ENCODE results near the gene LARGE2. TPM values are rescaled to one million over a fixed set of nuclear protein-coding genes. Genes with fewer than 3 reads are reported as not detected.

LARGE2 gene
- total and polyA plus RNA-seq, 4 donors: 2.4 to 18.4 (median 14.5) TPM

GRCh38 chr11:45892856-45893255 is 29.6 kb upstream of the LARGE2 start:
- no peaks in the 10 kb centered on the region for H3K36me3 ChIP-seq (ENCODE audit: control insufficient read depth in 4 of 4, insufficient read depth in 4 of 4, low read length in 4 of 4)
- no peak overlapping the region for H3K9ac ChIP-seq (ENCODE audit: insufficient read depth in 1 of 2, low read length in 2 of 2)
- no peak for TF ChIP-seq CTCF (IDR thresholded peaks at IDR 0.05; ENCODE audit: control extremely low read depth, extremely low read depth)
- H3K27ac ChIP-seq (ENCODE audit: low read depth in 1 of 2, low read length in 1 of 2): no peak overlapping the region
- no peak overlapping the region for H3K4me3 ChIP-seq
- 66 to 88% methylated on average over 5 of the region's 5 CpGs for WGBS, 2 donors
- peaks cover 0 to 5% (median 0%) of the 10 kb centered on the region in 3 donors for H3K27me3 ChIP-seq (ENCODE audit: control insufficient read depth in 3 of 3, insufficient read depth in 3 of 3, low read length in 2 of 3)
- ATAC-seq (ENCODE audit: insufficient read depth, low FRiP score) (no peak), DNase-seq (no peak)
- peaks cover 0 to 8% (median 0%) of the 10 kb centered on the region in 5 donors for H3K4me1 ChIP-seq (ENCODE audit: control insufficient read depth in 5 of 5, insufficient read depth in 5 of 5, low read length in 5 of 5)
- H3K9me3 ChIP-seq (ENCODE audit: control insufficient read depth in 4 of 4, insufficient read depth in 3 of 4, low read length in 3 of 4): no peaks in the 10 kb centered on the region

GRCh38 chr11:45894555-45895247 is 27.8 kb upstream of the LARGE2 start:
- no peak overlapping the region for H3K9ac ChIP-seq (ENCODE audit: insufficient read depth in 1 of 2, low read length in 2 of 2)
- peaks cover 0 to 3% (median 2%) of the 10 kb centered on the region in 3 donors for H3K27me3 ChIP-seq (ENCODE audit: control insufficient read depth in 3 of 3, insufficient read depth in 3 of 3, low read length in 2 of 3)
- peaks cover 0 to 13% (median 4%) of the 10 kb centered on the region in 5 donors for H3K4me1 ChIP-seq (ENCODE audit: control insufficient read depth in 5 of 5, insufficient read depth in 5 of 5, low read length in 5 of 5)
- H3K27ac ChIP-seq (ENCODE audit: low read depth in 1 of 2, low read length in 1 of 2): no peak overlapping the region
- no peak overlapping the region for H3K4me3 ChIP-seq
- no peaks in the 10 kb centered on the region for H3K36me3 ChIP-seq (ENCODE audit: control insufficient read depth in 4 of 4, insufficient read depth in 4 of 4, low read length in 4 of 4)
- TF ChIP-seq CTCF (IDR thresholded peaks at IDR 0.05; ENCODE audit: control extremely low read depth, extremely low read depth): no peak
- no peaks in the 10 kb centered on the region for H3K9me3 ChIP-seq (ENCODE audit: control insufficient read depth in 4 of 4, insufficient read depth in 3 of 4, low read length in 3 of 4)
- DNase-seq: no peak
- no peak for ATAC-seq (ENCODE audit: insufficient read depth, low FRiP score)
- WGBS, 2 donors: 86 to 87% methylated on average over 6 of the region's 6 CpGs

GRCh38 chr11:45895553-45896259 is 26.8 kb upstream of the LARGE2 start:
- DNase-seq (no peak), ATAC-seq (ENCODE audit: insufficient read depth, low FRiP score) (no peak)
- no peaks in the 10 kb centered on the region for H3K9me3 ChIP-seq (ENCODE audit: control insufficient read depth in 4 of 4, insufficient read depth in 3 of 4, low read length in 3 of 4)
- no peak overlapping the region for H3K27ac ChIP-seq (ENCODE audit: low read depth in 1 of 2, low read length in 1 of 2)
- no peak overlapping the region for H3K9ac ChIP-seq (ENCODE audit: insufficient read depth in 1 of 2, low read length in 2 of 2)
- no peaks in the 10 kb centered on the region for H3K36me3 ChIP-seq (ENCODE audit: control insufficient read depth in 4 of 4, insufficient read depth in 4 of 4, low read length in 4 of 4)
- H3K4me3 ChIP-seq: no peak overlapping the region
- H3K27me3 ChIP-seq (ENCODE audit: control insufficient read depth in 3 of 3, insufficient read depth in 3 of 3, low read length in 2 of 3): peaks cover 0 to 3% (median 2%) of the 10 kb centered on the region in 3 donors
- TF ChIP-seq CTCF (IDR thresholded peaks at IDR 0.05; ENCODE audit: control extremely low read depth, extremely low read depth): no peak
- 91 to 92% methylated on average over 8 of the region's 8 CpGs for WGBS, 2 donors
- peaks cover 3 to 18% (median 4%) of the 10 kb centered on the region in 5 donors for H3K4me1 ChIP-seq (ENCODE audit: control insufficient read depth in 5 of 5, insufficient read depth in 5 of 5, low read length in 5 of 5)

Data from lung (tissue), 12 donors.